ENCODE measurements around the gene B3GAT2. TPM values are rescaled to one million over a fixed set of nuclear protein-coding genes. Genes with fewer than 3 reads are reported as not detected.

Gene B3GAT2
- total RNA-seq, 1 experiment from 2014 or later, result 0.09 TPM

DNA sequence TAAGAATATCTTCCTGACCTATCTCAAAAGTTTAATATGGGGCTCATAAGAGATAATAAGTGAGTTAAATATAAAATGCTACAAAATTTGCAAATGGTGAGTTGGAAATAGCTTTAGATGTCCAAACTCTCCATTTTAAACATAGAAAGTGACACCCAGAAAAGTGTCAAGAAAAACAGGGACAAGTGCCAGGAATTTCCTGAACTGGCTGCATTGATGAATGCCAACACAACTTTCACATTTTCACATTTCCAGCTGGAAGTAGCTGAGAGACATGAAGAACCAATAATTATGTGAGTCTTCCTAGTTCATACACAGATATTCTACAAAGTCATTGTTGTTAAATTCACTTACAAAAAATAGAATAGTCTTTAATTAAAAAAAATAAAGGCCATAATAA is 38.6 kb upstream of the B3GAT2 start:
- no peak overlapping the region for H3K27ac Mint-ChIP-seq (ENCODE audit: unreplicated experiment)
- peaks cover 87% of the 10 kb centered on the region for H3K27me3 Mint-ChIP-seq (ENCODE audit: unreplicated experiment)
- TF ChIP-seq, protein P1, sequence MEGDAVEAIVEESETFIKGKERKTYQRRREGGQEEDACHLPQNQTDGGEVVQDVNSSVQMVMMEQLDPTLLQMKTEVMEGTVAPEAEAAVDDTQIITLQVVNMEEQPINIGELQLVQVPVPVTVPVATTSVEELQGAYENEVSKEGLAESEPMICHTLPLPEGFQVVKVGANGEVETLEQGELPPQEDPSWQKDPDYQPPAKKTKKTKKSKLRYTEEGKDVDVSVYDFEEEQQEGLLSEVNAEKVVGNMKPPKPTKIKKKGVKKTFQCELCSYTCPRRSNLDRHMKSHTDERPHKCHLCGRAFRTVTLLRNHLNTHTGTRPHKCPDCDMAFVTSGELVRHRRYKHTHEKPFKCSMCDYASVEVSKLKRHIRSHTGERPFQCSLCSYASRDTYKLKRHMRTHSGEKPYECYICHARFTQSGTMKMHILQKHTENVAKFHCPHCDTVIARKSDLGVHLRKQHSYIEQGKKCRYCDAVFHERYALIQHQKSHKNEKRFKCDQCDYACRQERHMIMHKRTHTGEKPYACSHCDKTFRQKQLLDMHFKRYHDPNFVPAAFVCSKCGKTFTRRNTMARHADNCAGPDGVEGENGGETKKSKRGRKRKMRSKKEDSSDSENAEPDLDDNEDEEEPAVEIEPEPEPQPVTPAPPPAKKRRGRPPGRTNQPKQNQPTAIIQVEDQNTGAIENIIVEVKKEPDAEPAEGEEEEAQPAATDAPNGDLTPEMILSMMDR (IDR thresholded peaks at IDR 0.05; ENCODE audit: unreplicated experiment), result no peak
- H3K36me3 Mint-ChIP-seq (ENCODE audit: insufficient read depth, unreplicated experiment), result no peaks in the 10 kb centered on the region
- no peak for DNase-seq
- CTCF ChIA-PET, result no interaction called here
- H3K9me3 Mint-ChIP-seq (ENCODE audit: low read depth, unreplicated experiment), result no peaks in the 10 kb centered on the region
- BruUV-seq (replicated peaks), result no TSS peak
- no peaks in the 10 kb centered on the region for H3K4me1 Mint-ChIP-seq (ENCODE audit: low read depth, unreplicated experiment)
- no peak overlapping the region for H3K4me3 Mint-ChIP-seq (ENCODE audit: low read depth, unreplicated experiment)
- intact Hi-C loops (cut with micrococcal nuclease; ENCODE audit: unreplicated experiment), result no loop called here

DNA sequence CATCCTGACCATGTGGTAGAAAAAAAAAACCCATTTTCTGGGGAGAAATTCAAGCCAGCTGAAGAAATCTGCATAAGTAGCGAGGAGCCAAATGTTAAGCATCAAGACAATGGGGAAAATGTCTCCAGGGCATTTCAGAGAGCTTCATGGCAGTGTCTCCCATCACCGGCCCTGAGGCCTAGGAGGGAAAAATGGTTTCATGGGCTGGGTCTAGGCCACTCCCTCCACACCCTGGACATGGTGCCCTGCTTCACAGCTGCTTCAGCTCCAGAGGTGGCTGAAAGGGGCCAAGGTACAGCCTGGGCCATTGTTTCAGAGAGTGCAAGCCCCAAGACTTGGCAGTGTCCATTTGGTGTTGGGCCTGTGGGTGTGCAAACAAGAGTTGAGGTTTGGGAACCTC is 34.4 kb upstream of the B3GAT2 start:
- H3K4me3 Mint-ChIP-seq (ENCODE audit: low read depth, unreplicated experiment), result no peak overlapping the region
- CTCF ChIA-PET, result no interaction called here
- BruUV-seq (replicated peaks), result no TSS peak
- no peak for DNase-seq
- peaks cover 72% of the 10 kb centered on the region for H3K27me3 Mint-ChIP-seq (ENCODE audit: unreplicated experiment)
- intact Hi-C loops (cut with micrococcal nuclease; ENCODE audit: unreplicated experiment), result no loop called here
- TF ChIP-seq, protein P1 (IDR thresholded peaks at IDR 0.05; ENCODE audit: unreplicated experiment), result no peak
- H3K9me3 Mint-ChIP-seq (ENCODE audit: low read depth, unreplicated experiment), result no peaks in the 10 kb centered on the region
- no peaks in the 10 kb centered on the region for H3K4me1 Mint-ChIP-seq (ENCODE audit: low read depth, unreplicated experiment)
- H3K27ac Mint-ChIP-seq (ENCODE audit: unreplicated experiment), result no peak overlapping the region
- no peaks in the 10 kb centered on the region for H3K36me3 Mint-ChIP-seq (ENCODE audit: insufficient read depth, unreplicated experiment)

DNA sequence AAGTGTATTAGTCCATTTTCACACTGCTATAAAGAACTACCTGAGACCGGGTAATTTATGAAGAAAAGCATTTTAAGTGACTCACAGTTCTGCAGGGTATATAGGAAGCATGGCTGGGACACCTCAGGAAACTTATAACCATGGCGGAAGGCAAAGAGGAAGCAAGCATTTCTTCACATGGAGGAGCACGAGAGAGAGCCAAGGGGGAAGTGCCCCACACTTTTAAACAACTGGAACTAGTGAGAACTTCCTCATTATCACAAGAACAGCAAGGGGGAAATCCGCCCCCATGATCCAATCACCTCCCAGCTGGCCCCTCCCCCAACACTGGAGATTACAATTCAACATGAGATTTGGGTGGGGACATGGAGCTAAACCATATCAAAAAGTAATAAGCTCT is 28.3 kb upstream of the B3GAT2 start:
- TF ChIP-seq, protein P1 (IDR thresholded peaks at IDR 0.05; ENCODE audit: unreplicated experiment), result no peak
- no peak for DNase-seq
- no TSS peak for BruUV-seq (replicated peaks)
- Mint-ChIP-seq H3K27me3 (ENCODE audit: unreplicated experiment) (peaks cover 28% of the 10 kb centered on the region), H3K36me3 (ENCODE audit: insufficient read depth, unreplicated experiment) (no peaks in the 10 kb centered on the region), H3K4me1 (ENCODE audit: low read depth, unreplicated experiment) (no peaks in the 10 kb centered on the region), H3K9me3 (ENCODE audit: low read depth, unreplicated experiment) (no peaks in the 10 kb centered on the region), H3K27ac (ENCODE audit: unreplicated experiment) (no peak overlapping the region), H3K4me3 (ENCODE audit: low read depth, unreplicated experiment) (no peak overlapping the region)
- intact Hi-C loops (cut with micrococcal nuclease; ENCODE audit: unreplicated experiment), result no loop called here
- CTCF ChIA-PET, result no interaction called here

DNA sequence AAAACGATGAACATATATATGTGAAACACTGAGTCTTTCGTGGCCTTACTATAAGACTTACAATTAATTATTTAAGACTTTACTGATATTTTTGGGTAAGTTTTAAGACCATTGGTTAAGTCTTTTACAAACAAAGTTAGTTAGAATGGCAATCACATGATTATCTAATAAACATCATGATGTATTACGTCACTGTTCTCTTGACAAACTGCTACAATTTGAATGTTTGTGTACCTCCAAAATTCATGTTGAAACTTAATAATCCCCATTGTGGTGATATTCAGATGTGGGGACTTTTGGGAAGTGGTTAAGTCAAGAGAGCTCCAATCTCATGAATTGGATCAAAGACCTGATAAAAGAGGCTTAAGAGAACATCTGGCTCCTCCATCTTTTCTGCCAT is 25.9 kb upstream of the B3GAT2 start:
- CTCF ChIA-PET, result no interaction called here
- BruUV-seq (replicated peaks), result no TSS peak
- H3K36me3 Mint-ChIP-seq (ENCODE audit: insufficient read depth, unreplicated experiment), result no peaks in the 10 kb centered on the region
- H3K4me1 Mint-ChIP-seq (ENCODE audit: low read depth, unreplicated experiment), result no peaks in the 10 kb centered on the region
- H3K4me3 Mint-ChIP-seq (ENCODE audit: low read depth, unreplicated experiment), result no peak overlapping the region
- H3K27ac Mint-ChIP-seq (ENCODE audit: unreplicated experiment), result no peak overlapping the region
- intact Hi-C loops (cut with micrococcal nuclease; ENCODE audit: unreplicated experiment), result no loop called here
- DNase-seq, result no peak
- TF ChIP-seq, protein P1 (IDR thresholded peaks at IDR 0.05; ENCODE audit: unreplicated experiment), result no peak
- H3K9me3 Mint-ChIP-seq (ENCODE audit: low read depth, unreplicated experiment), result no peaks in the 10 kb centered on the region
- peaks cover 21% of the 10 kb centered on the region for H3K27me3 Mint-ChIP-seq (ENCODE audit: unreplicated experiment)

DNA sequence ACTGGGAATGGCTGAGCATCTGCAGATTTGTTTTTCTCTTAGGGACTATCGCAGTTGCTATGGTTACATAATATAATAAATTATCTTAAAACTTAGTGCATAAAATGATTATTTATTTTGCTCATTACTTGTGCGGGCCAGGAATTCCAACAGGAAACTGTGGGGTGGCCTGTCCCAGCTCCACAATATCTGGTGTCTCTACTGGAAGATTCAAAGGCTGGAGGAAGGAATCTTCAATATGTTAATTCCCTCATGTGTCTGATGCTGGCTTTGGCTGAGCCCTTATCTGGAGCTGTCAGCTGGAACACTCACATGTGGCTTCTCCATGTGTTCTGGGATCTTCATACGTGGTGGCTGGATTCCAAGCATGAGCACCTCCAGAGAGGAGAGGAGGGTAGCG is 23.9 kb upstream of the B3GAT2 start:
- CTCF ChIA-PET, result no interaction called here
- intact Hi-C loops (cut with micrococcal nuclease; ENCODE audit: unreplicated experiment), result no loop called here

More for the DNA sequence above, 23.9 kb upstream of the B3GAT2 start:
- BruUV-seq (replicated peaks), result no TSS peak
- Mint-ChIP-seq H3K27ac (ENCODE audit: unreplicated experiment) (no peak overlapping the region), H3K36me3 (ENCODE audit: insufficient read depth, unreplicated experiment) (no peaks in the 10 kb centered on the region), H3K9me3 (ENCODE audit: low read depth, unreplicated experiment) (no peaks in the 10 kb centered on the region), H3K4me1 (ENCODE audit: low read depth, unreplicated experiment) (no peaks in the 10 kb centered on the region), H3K27me3 (ENCODE audit: unreplicated experiment) (peaks cover 41% of the 10 kb centered on the region), H3K4me3 (ENCODE audit: low read depth, unreplicated experiment) (no peak overlapping the region)
- TF ChIP-seq, protein P1 (IDR thresholded peaks at IDR 0.05; ENCODE audit: unreplicated experiment), result no peak
- no peak for DNase-seq
